ENCODE results near the gene ABHD13. TPM values are rescaled to one million over a fixed set of nuclear protein-coding genes. Genes with fewer than 3 reads are reported as not detected.

Gene ABHD13
- polyA plus RNA-seq, 3 donors = 6.8 to 20.7 (median 18.6) TPM

DNA sequence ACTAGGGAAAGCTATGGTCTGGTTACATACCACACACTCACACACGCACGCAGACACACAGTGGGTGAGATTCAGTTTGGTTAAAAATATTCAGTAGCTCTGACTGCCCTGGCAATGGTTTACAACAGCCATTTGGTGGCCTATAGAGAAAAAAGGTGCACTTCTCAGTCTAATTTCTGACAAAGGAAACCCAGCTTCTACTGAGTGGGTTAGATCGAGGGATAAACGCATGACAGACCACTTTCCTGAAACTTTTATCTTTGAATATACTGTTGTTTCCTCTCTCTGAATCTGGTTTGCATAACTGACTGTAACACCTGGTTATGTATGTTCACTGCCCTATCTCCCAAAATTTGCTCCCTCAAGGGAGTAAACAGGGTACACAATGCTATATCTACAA is 5.3 kb upstream of the ABHD13 start:
- H3K4me1 Mint-ChIP-seq = peaks cover 14% of the 10 kb centered on the region
- intact Hi-C loops (cut with micrococcal nuclease) = loop anchor here in 1 of 2 donors (10.0 kb wide), 1 partner anchor 702 kb away; no protein-coding TSS in a partner anchor

DNA sequence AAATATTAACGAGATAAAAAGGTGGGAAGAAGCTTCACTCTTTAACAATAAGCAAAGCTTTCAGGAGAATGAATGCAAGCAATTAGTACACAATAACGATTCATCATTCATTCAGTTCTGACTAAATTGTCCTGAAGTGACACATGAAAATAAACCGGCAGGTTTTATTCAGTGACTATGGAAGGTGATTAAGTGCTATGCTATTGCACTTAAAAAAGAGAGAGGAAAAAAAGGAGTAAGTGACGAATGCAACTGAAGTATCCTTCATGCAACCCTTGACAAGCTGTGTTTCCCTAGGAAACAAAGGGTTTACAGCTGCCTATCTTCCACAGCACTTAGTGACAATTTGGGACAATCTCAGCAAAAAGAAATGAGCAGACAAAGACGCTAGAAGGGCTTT is 4.2 kb upstream of the ABHD13 start:
- Mint-ChIP-seq H3K9me3 (peaks cover 0 to 5% (median 3%) of the 10 kb centered on the region in 7 donors), H3K4me1 (peaks cover 15% of the 10 kb centered on the region)

More for the DNA sequence above, 5.3 kb upstream of the ABHD13 start:
- peaks cover 22 to 24% of the 10 kb centered on the region in 2 donors for H3K36me3 Mint-ChIP-seq
- H3K36me3 ChIP-seq (replicated peaks in 1 of 2; ENCODE audit: control insufficient read depth in 1 of 2, insufficient read depth in 2 of 2, low read length in 2 of 2) = peaks cover 21 to 28% of the 10 kb centered on the region in 2 donors
- TF ChIP-seq, protein P1, sequence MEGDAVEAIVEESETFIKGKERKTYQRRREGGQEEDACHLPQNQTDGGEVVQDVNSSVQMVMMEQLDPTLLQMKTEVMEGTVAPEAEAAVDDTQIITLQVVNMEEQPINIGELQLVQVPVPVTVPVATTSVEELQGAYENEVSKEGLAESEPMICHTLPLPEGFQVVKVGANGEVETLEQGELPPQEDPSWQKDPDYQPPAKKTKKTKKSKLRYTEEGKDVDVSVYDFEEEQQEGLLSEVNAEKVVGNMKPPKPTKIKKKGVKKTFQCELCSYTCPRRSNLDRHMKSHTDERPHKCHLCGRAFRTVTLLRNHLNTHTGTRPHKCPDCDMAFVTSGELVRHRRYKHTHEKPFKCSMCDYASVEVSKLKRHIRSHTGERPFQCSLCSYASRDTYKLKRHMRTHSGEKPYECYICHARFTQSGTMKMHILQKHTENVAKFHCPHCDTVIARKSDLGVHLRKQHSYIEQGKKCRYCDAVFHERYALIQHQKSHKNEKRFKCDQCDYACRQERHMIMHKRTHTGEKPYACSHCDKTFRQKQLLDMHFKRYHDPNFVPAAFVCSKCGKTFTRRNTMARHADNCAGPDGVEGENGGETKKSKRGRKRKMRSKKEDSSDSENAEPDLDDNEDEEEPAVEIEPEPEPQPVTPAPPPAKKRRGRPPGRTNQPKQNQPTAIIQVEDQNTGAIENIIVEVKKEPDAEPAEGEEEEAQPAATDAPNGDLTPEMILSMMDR (IDR thresholded peaks at IDR 0.05) = no peak
- H3K79me2 ChIP-seq (ENCODE audit: insufficient read depth, low read length) = peaks cover 16% of the 10 kb centered on the region
- H3K27me3 ChIP-seq (ENCODE audit: control insufficient read depth in 2 of 2, insufficient read depth in 2 of 2, low read length in 2 of 2) = no peaks in the 10 kb centered on the region
- H3K9me3 Mint-ChIP-seq = peaks cover 0 to 5% (median 3%) of the 10 kb centered on the region in 7 donors
- DNase-seq = no peak
- peaks cover 0 to 1% (median 0%) of the 10 kb centered on the region in 3 donors for H3K27me3 Mint-ChIP-seq (ENCODE audit: low read depth in 3 of 3)
- no peaks in the 10 kb centered on the region for H3K9me3 ChIP-seq (replicated peaks in 1 of 2; ENCODE audit: control insufficient read depth in 1 of 2, insufficient read depth in 1 of 2, low read length in 2 of 2)
- WGBS (ENCODE audit: insufficient coverage) = no CpG with 5 or more reads among the region's 4 CpGs
- no peak overlapping the region for H3K9ac ChIP-seq (ENCODE audit: insufficient read depth, low read length, poor library complexity, severe bottlenecking)
- H2AFZ ChIP-seq (ENCODE audit: insufficient read depth, low read depth, low read length, poor library complexity, severe bottlenecking) = no peak overlapping the region
- peaks cover 24 to 30% of the 10 kb centered on the region in 2 donors for H3K4me1 ChIP-seq (ENCODE audit: control insufficient read depth in 1 of 2, insufficient read depth in 2 of 2, low read length in 2 of 2)
- H3K4me2 ChIP-seq (replicated peaks; ENCODE audit: extremely low read depth, low read length, poor library complexity, severe bottlenecking) = no peak overlapping the region
- H3K4me3 ChIP-seq (replicated peaks in 1 of 3; ENCODE audit: low read depth in 2 of 3, low read length in 3 of 3) = no peak overlapping the region
- H4K20me1 ChIP-seq (ENCODE audit: insufficient read depth, low read length) = no peaks in the 10 kb centered on the region
- H3K27ac Mint-ChIP-seq = no peak overlapping the region
- H3K4me3 Mint-ChIP-seq = no peak overlapping the region
- H3K27ac ChIP-seq (ENCODE audit: low read depth in 1 of 2, low read length in 2 of 2) = no peak overlapping the region

More for the DNA sequence above, 4.2 kb upstream of the ABHD13 start:
- Mint-ChIP-seq H3K4me3 (no peak overlapping the region), H3K36me3 (peaks cover 22 to 24% of the 10 kb centered on the region in 2 donors), H3K27me3 (ENCODE audit: low read depth in 3 of 3) (peaks cover 0 to 1% (median 0%) of the 10 kb centered on the region in 3 donors), H3K27ac (no peak overlapping the region)
- Histone ChIP-seq H3K9ac (ENCODE audit: insufficient read depth, low read length, poor library complexity, severe bottlenecking) (no peak overlapping the region), H3K4me2 (replicated peaks; ENCODE audit: extremely low read depth, low read length, poor library complexity, severe bottlenecking) (peak overlapping the region; percentile 69), H3K79me2 (ENCODE audit: insufficient read depth, low read length) (peaks cover 27% of the 10 kb centered on the region), H3K9me3 (replicated peaks in 1 of 2; ENCODE audit: control insufficient read depth in 1 of 2, insufficient read depth in 1 of 2, low read length in 2 of 2) (no peaks in the 10 kb centered on the region), H2AFZ (ENCODE audit: insufficient read depth, low read depth, low read length, poor library complexity, severe bottlenecking) (no peak overlapping the region), H3K36me3 (replicated peaks in 1 of 2; ENCODE audit: control insufficient read depth in 1 of 2, insufficient read depth in 2 of 2, low read length in 2 of 2) (peaks cover 21 to 24% of the 10 kb centered on the region in 2 donors), H3K27ac (ENCODE audit: low read depth in 1 of 2, low read length in 2 of 2) (no peak overlapping the region), H3K27me3 (ENCODE audit: control insufficient read depth in 2 of 2, insufficient read depth in 2 of 2, low read length in 2 of 2) (no peaks in the 10 kb centered on the region), H3K4me1 (ENCODE audit: control insufficient read depth in 1 of 2, insufficient read depth in 2 of 2, low read length in 2 of 2) (peaks cover 24 to 32% of the 10 kb centered on the region in 2 donors), H3K4me3 (replicated peaks in 1 of 3; ENCODE audit: low read depth in 2 of 3, low read length in 3 of 3) (no peak overlapping the region), H4K20me1 (ENCODE audit: insufficient read depth, low read length) (no peaks in the 10 kb centered on the region)
- TF ChIP-seq, protein P1 (IDR thresholded peaks at IDR 0.05) = no peak
- no peak for DNase-seq
- WGBS (ENCODE audit: insufficient coverage) = no CpG with 5 or more reads among the region's 5 CpGs
- intact Hi-C loops (cut with micrococcal nuclease) = loop anchor here in 1 of 2 donors (10.0 kb wide), 1 partner anchor 701 kb away; no protein-coding TSS in a partner anchor

Measured in CD14-positive monocyte (primary cell).